ENCODE results near the gene APOA1.
"Not testable (repeated sequence)": the region's sequence is repeated elsewhere in the genome, so short reads cannot be mapped to it uniquely, and the experiment has no call there.

APOA1 gene

DNA sequence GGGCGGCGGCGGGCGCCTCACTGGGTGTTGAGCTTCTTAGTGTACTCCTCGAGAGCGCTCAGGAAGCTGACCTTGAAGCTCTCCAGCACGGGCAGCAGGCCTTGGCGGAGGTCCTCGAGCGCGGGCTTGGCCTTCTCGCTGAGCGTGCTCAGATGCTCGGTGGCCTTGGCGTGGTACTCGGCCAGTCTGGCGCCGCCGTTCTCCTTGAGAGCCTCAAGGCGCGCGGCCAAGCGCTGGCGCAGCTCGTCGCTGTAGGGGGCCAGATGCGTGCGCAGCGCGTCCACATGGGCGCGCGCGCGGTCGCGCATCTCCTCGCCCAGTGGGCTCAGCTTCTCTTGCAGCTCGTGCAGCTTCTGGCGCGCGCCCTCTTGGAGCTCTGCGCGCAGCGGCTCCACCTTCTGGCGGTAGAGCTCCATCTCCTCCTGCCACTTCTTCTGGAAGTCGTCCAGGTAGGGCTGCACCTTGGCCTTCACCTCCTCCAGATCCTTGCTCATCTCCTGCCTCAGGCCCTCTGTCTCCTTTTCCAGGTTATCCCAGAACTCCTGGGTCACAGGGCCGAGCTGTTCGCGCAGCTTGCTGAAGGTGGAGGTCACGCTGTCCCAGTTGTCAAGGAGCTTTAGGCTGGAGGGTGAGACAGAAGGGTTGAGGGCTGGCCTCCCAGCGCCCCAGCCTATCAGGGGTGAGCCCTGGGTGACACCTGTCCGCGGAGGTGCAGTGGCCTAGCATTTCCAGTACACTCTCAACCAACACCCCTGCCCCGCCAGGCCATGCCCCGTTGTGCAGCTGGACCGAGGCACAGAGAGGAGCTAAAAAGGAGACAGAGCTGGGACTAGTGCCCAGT lies 1.4 kb downstream of the APOA1 start:
- peaks cover 4% of the 10 kb centered on the region; the same call in 1 of the 2 replicates for H3K4me1 ChIP-seq
- TF ChIP-seq, protein P1, sequence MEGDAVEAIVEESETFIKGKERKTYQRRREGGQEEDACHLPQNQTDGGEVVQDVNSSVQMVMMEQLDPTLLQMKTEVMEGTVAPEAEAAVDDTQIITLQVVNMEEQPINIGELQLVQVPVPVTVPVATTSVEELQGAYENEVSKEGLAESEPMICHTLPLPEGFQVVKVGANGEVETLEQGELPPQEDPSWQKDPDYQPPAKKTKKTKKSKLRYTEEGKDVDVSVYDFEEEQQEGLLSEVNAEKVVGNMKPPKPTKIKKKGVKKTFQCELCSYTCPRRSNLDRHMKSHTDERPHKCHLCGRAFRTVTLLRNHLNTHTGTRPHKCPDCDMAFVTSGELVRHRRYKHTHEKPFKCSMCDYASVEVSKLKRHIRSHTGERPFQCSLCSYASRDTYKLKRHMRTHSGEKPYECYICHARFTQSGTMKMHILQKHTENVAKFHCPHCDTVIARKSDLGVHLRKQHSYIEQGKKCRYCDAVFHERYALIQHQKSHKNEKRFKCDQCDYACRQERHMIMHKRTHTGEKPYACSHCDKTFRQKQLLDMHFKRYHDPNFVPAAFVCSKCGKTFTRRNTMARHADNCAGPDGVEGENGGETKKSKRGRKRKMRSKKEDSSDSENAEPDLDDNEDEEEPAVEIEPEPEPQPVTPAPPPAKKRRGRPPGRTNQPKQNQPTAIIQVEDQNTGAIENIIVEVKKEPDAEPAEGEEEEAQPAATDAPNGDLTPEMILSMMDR (IDR thresholded peaks at IDR 0.05; ENCODE audit: low read depth, low read length): peak; percentile 71
- H3K4me3 ChIP-seq (ENCODE audit: low read depth, low read length): peak overlapping the region; percentile 40

GRCh38 chr11:116835042-116835772 lies 2.2 kb downstream of the APOA1 start:
- Histone ChIP-seq H3K4me1 (peaks cover 4% of the 10 kb centered on the region; the same call in 1 of the 2 replicates), H3K4me3 (ENCODE audit: low read depth, low read length) (peak overlapping the region; percentile 40), H3K9me3 (no peaks in the 10 kb centered on the region), H3K27me3 (no peaks in the 10 kb centered on the region), H3K36me3 (no peaks in the 10 kb centered on the region)
- no peak for DNase-seq
- TF ChIP-seq, protein P1 (IDR thresholded peaks at IDR 0.05; ENCODE audit: low read depth, low read length): no peak

More for the DNA sequence above, 1.4 kb downstream of the APOA1 start:
- H3K36me3 ChIP-seq: no peaks in the 10 kb centered on the region
- peak; percentile 91 for DNase-seq
- no peaks in the 10 kb centered on the region for H3K27me3 ChIP-seq
- H3K9me3 ChIP-seq: no peaks in the 10 kb centered on the region

GRCh38 chr11:116834535-116835041 lies 2.8 kb downstream of the APOA1 start:
- not testable (repeated sequence) for H3K4me3 ChIP-seq (ENCODE audit: low read depth, low read length); H3K4me1 ChIP-seq; H3K9me3 ChIP-seq

DNA sequence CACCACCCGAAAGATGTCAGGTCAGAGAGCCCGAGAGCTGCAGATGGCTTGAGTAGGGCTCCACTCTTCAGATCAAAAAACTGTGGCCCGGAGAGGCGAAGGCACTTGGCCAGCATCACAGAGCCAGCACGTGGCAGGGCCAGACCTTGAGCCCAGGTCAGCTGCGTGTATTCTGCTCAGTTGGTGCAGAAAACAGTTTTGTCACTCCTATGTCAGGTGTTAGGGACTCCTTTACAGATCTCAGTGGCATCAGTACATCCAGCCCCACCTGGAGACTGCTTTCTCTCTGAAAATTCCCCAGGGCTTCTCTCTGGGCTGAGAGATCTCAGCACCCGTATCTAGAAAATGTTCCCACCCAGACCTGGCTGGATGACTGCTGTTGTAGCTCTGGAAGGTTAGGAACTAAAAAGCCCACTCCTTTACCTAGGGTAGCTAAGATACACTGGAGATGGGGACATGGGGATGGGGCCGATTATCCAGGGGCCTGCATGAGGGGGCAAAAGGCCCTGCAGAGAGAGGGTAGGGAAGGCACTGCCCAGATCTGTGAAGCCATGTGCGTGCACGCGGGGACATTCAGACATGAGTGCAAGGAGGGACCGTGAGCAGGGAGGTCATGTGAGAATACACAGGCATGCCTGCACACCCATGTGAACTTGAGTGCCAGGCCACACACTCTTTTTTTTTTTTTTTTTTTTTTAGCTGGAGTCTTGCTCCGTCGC lies 3.4 kb downstream of the APOA1 start:
- H3K36me3 ChIP-seq: no peaks in the 10 kb centered on the region
- H3K4me3 ChIP-seq (ENCODE audit: low read depth, low read length): no peak overlapping the region
- no peaks in the 10 kb centered on the region for H3K9me3 ChIP-seq
- H3K27me3 ChIP-seq: no peaks in the 10 kb centered on the region
- TF ChIP-seq, protein P1 (IDR thresholded peaks at IDR 0.05; ENCODE audit: low read depth, low read length): no peak
- H3K4me1 ChIP-seq: peaks cover 11% of the 10 kb centered on the region
- no peak for DNase-seq

More at GRCh38 chr11:116834535-116835041, 2.8 kb downstream of the APOA1 start:
- H3K27me3 ChIP-seq, H3K36me3 ChIP-seq, DNase-seq: not testable (repeated sequence)

DNA sequence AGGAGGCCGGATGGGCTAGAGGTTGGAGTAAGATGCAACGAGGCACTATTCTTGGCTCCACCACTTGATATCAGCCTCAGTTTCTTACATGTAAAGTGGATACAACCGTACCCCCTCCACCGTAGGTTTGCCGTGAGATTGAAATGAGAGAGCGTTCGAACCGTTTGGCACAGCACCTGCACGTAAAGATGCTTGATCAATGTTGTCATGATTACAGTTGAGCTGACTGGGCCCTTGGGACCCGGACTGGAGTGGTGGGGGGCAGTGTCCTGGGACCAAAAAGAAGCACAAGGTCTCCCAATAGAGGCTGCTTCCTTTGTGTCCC lies 4.0 kb downstream of the APOA1 start:
- Histone ChIP-seq H3K9me3 (no peaks in the 10 kb centered on the region), H3K36me3 (no peaks in the 10 kb centered on the region), H3K4me3 (ENCODE audit: low read depth, low read length) (no peak overlapping the region), H3K27me3 (no peaks in the 10 kb centered on the region), H3K4me1 (peaks cover 15% of the 10 kb centered on the region)
- TF ChIP-seq, protein P1 (IDR thresholded peaks at IDR 0.05; ENCODE audit: low read depth, low read length): no peak
- DNase-seq: no peak

Measured in BE2C (cell line).